ENCODE data around the gene DLG2.

Gene DLG2

GRCh38 chr11:83721263-83721662 lies 1905.9 kb downstream of the DLG2 start:
- in situ Hi-C loops (cut with HindIII; ENCODE audit: low sequenced_read_pairs) = no loop called here
- no peak overlapping the region for H3K4me3 ChIP-seq (ENCODE audit: low read depth, low read length)
- DNase-seq (ENCODE audit: low read depth, low spot score) = no peak
- TF ChIP-seq, protein P1, sequence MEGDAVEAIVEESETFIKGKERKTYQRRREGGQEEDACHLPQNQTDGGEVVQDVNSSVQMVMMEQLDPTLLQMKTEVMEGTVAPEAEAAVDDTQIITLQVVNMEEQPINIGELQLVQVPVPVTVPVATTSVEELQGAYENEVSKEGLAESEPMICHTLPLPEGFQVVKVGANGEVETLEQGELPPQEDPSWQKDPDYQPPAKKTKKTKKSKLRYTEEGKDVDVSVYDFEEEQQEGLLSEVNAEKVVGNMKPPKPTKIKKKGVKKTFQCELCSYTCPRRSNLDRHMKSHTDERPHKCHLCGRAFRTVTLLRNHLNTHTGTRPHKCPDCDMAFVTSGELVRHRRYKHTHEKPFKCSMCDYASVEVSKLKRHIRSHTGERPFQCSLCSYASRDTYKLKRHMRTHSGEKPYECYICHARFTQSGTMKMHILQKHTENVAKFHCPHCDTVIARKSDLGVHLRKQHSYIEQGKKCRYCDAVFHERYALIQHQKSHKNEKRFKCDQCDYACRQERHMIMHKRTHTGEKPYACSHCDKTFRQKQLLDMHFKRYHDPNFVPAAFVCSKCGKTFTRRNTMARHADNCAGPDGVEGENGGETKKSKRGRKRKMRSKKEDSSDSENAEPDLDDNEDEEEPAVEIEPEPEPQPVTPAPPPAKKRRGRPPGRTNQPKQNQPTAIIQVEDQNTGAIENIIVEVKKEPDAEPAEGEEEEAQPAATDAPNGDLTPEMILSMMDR (IDR thresholded peaks at IDR 0.05; ENCODE audit: low read depth, low read length) = no peak

DNA sequence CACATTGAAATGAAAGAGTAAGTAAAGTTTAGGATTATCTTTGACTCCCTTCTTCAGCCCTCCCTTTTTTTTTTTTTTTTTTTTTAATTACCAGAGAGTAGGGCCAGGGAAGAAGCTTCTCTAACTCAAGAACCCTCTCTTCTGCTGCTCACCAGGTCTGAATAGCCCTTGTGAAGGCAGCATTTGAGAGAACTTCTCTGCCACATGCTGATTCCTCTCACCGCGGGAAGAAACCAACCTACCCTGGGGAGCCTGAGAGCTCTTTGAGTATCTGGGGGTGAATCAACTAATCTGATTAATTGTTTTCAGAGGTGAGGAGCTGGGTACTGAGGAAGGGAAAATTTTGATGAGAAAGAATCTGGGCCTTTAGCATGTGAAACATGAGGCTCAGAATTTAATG lies 1906.5 kb downstream of the DLG2 start:
- in situ Hi-C loops (cut with HindIII; ENCODE audit: low sequenced_read_pairs) = no loop called here
- no peak overlapping the region for H3K4me3 ChIP-seq (ENCODE audit: low read depth, low read length)
- TF ChIP-seq, protein P1 (IDR thresholded peaks at IDR 0.05; ENCODE audit: low read depth, low read length) = no peak
- DNase-seq (ENCODE audit: low read depth, low spot score) = no peak

DNA sequence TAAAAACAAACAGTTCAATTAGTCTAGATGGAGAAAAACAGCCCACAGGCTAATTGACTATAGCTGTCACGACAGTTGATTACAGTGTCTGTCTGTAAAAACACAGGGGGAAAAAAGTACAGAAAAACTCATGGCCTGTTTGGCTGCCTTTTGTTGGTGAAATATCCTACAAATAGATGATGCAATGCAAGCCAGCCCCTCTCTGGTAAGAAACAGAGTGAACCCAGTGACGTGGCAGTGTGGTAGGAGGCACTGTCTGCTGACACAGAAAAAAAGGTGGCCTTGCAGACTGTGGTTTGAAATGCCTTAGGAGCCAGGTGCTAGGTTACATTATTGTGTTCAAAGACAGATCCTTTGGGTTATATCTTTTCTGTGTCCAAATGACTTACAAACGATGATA lies 1909.6 kb downstream of the DLG2 start:
- TF ChIP-seq, protein P1 (IDR thresholded peaks at IDR 0.05; ENCODE audit: low read depth, low read length) = no peak
- in situ Hi-C loops (cut with HindIII; ENCODE audit: low sequenced_read_pairs) = no loop called here
- no peak for DNase-seq (ENCODE audit: low read depth, low spot score)
- H3K4me3 ChIP-seq (ENCODE audit: low read depth, low read length) = no peak overlapping the region

- DNase-seq (ENCODE audit: low read depth, low spot score) = no peak
- in situ Hi-C loops (cut with HindIII; ENCODE audit: low sequenced_read_pairs) = no loop called here
- no peak overlapping the region for H3K4me3 ChIP-seq (ENCODE audit: low read depth, low read length)
- TF ChIP-seq, protein P1 (IDR thresholded peaks at IDR 0.05; ENCODE audit: low read depth, low read length) = no peak
Measured at GRCh38 chr11:83715927-83716535, 1911.1 kb downstream of the DLG2 start.

DNA sequence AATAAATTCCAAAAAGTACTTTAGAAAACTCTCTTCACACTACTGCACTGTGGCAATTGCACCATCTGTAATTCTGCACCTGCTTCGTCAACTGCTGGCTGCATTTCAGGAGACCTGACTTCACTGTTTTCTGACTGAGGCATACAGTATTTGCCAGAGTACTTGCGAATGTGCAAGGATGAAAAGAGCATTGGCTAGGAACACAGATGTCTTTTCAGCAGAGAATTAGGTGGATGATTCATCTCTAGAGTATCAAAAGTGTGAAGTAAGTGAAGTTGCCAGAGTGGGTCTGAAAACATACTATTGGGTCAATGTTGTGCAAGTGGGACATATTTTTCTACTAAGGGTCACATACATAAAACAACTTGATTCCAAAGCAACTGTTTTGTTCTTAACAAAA lies 1913.4 kb downstream of the DLG2 start:
- in situ Hi-C loops (cut with HindIII; ENCODE audit: low sequenced_read_pairs) = no loop called here
- DNase-seq (ENCODE audit: low read depth, low spot score) = peak; percentile 15
- no peak overlapping the region for H3K4me3 ChIP-seq (ENCODE audit: low read depth, low read length)
- TF ChIP-seq, protein P1 (IDR thresholded peaks at IDR 0.05; ENCODE audit: low read depth, low read length) = no peak

DNA sequence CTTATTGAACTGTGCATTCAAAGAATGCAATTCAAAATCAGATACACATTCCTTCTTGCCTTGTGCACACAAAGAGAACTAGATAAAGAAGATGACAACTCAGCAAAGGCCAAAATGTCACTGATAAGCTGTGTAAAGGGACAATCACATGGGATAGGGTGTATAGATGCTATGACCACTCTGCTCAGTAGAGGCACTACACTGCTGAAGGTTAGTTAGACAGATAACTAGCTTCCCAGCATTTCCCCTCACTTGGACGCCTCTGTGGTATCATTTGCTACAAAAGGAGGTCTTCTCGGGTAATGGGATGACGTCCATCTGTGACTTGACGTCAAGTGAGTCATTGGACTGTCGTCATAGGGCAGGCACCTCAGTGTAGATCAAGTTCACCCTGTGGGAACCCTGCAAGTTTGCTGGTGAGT lies 1916.0 kb downstream of the DLG2 start:
- H3K4me3 ChIP-seq (ENCODE audit: low read depth, low read length) = no peak overlapping the region
- TF ChIP-seq, protein P1 (IDR thresholded peaks at IDR 0.05; ENCODE audit: low read depth, low read length) = no peak
- in situ Hi-C loops (cut with HindIII; ENCODE audit: low sequenced_read_pairs) = no loop called here
- no peak for DNase-seq (ENCODE audit: low read depth, low spot score)

Data from astrocyte of the spinal cord (primary cell).